GM21723 (cell line): ENCODE results near the gene ZNF827.

Experiments
- ATAC-seq: cut with Tn5 transposase; IDR thresholded peaks from one replicate; pipeline ENCODE4 v1.9.1; 2021; ENCODE audit warnings: mild to moderate bottlenecking, moderate library complexity; ENCODE audit not compliant: unreplicated experiment

ZNF827 gene

GRCh38 chr4:145723336-145723735 lies 215.3 kb downstream of the ZNF827 start:
- ATAC-seq, result no peak

- ATAC-seq, result no peak
These were observed 216.1 kb downstream of the ZNF827 start for GRCh38 chr4:145722561-145722960.

- peak; percentile 31 for ATAC-seq
These were observed 218.0 kb downstream of the ZNF827 start for GRCh38 chr4:145720656-145721055.

- ATAC-seq, result peak; percentile 75
These were observed 218.6 kb downstream of the ZNF827 start for GRCh38 chr4:145719752-145720624.

- no peak for ATAC-seq
These were observed 221.9 kb downstream of the ZNF827 start for GRCh38 chr4:145716661-145717200.

- ATAC-seq, result no peak
These were observed 222.4 kb downstream of the ZNF827 start for GRCh38 chr4:145716200-145716599.

- peak; percentile 85 for ATAC-seq
These were observed 228.8 kb downstream of the ZNF827 start for GRCh38 chr4:145709843-145710242.

- ATAC-seq, result peak; percentile 50
These were observed 229.3 kb downstream of the ZNF827 start for GRCh38 chr4:145709336-145709735.
